Measurements from ENCODE around the gene SEC24C. TPM values are rescaled to one million over a fixed set of nuclear protein-coding genes. Genes with fewer than 3 reads are reported as not detected.

SEC24C gene
- total and polyA plus RNA-seq, 8 donors = 23.3 to 42.5 (median 32.8) TPM

DNA sequence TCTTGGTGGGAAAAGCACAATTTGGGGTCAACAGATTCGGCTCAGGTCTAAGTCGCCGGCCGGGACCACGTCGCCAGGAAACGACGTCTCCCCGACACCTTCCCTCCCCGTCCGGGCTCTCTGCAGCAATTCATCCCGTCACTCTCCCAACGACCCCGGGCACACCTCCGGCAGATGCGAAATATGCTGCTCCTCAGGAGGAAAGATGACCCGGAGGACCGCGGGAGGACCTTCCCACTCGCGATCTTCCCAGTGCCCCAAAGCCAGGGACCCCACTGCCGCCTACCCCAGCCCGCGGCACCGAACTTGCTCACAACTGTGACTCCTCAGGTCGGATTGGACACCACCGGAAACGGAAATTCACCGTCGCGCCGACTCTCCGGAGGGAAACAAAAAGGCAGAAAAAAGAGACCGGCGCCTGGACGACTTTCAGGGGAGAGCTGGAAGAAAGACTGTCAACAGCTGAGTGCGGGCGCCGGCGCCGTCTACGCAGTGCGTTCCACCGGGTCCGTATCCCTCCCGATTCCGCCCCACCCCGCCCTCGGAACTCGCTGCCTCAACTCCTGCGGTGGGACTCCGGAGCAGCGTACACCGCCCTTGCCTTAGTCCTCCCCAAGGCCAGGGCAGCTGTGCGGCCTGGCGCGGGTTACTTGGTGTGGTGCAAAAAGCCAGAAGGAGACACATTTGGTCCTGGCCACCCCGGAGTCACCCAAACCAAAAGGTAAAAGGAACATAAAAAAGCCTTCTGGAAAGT is 13.8 kb upstream of the SEC24C start:
- DNase-seq (peak; percentile 84 to 94 (median 90)), ATAC-seq (peak; percentile 91 to 97 (median 94)), FAIRE-seq (no peak)
- Histone ChIP-seq H3K36me3 (peaks cover 0 to 29% (median 0%) of the 10 kb centered on the region in 3 donors), H3K27me3 (no peaks in the 10 kb centered on the region), H3K9me3 (no peaks in the 10 kb centered on the region), H3K4me3 (peak overlapping the region; percentile 42 to 81 (median 70)), H3K4me1 (peaks cover 0 to 10% (median 7%) of the 10 kb centered on the region in 3 donors), H3K27ac (peak overlapping the region; percentile 73 to 91 (median 84))
- WGBS, 2 donors = 0% methylated on average over 57 to 58 of the region's 58 CpGs
- intact Hi-C loops (cut with DNase I) = no loop called here
- TF ChIP-seq CTCF (IDR thresholded peaks at IDR 0.05) = no peak

DNA sequence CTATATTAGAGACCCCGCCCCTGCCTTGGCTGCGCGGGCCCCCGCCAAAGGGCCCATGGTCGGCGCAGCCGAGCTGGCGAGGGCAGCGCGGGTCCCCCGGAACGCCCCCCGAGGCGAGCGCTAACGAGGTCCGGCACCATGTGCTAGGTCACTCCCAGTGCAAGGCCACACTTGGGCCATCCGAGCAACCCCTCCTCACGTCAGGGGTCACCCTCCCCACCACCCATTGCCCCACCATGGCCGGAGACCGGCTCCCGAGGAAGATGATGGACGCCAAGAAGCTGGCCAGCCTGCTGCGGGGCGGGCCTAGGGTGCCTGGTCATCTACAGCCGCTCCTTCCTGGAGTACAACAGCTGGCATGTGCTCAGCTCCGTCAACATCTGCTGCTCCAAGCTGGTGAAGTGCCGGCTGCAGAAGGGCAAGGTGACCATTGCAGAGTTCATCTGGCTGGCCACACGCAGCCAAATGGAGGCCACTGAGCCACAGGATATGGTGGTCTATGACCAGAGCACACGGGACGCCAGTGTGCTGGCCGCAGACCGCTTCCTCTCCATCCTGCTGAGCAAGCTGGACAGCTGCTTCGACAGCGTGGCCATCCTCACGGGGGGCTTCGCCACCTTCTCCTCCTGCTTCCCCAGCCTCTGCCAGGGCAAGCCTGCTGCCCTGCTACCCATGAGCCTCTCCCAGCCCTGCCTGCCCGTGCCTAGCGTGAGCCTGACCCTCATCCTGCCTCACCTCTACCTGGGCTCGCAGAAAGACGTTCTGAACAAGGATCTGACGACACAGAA is 12.4 kb upstream of the SEC24C start:
- peaks cover 0 to 10% (median 7%) of the 10 kb centered on the region in 3 donors for H3K4me1 ChIP-seq
- intact Hi-C loops (cut with DNase I) = no loop called here
- no peak overlapping the region for H3K27ac ChIP-seq
- TF ChIP-seq CTCF (IDR thresholded peaks at IDR 0.05) = no peak
- WGBS, 2 donors = 64 to 82% methylated on average over 42 of the region's 42 CpGs
- H3K4me3 ChIP-seq = peak overlapping the region in 3 of 4 donors; percentile 42 to 80 (median 59)
- no peak for FAIRE-seq
- peak in 1 of 4 donors; percentile 21 for ATAC-seq
- peak in 5 of 6 donors; percentile 20 to 82 (median 37) for DNase-seq
- no peaks in the 10 kb centered on the region for H3K27me3 ChIP-seq
- peaks cover 0 to 19% (median 0%) of the 10 kb centered on the region in 3 donors for H3K36me3 ChIP-seq
- no peaks in the 10 kb centered on the region for H3K9me3 ChIP-seq

DNA sequence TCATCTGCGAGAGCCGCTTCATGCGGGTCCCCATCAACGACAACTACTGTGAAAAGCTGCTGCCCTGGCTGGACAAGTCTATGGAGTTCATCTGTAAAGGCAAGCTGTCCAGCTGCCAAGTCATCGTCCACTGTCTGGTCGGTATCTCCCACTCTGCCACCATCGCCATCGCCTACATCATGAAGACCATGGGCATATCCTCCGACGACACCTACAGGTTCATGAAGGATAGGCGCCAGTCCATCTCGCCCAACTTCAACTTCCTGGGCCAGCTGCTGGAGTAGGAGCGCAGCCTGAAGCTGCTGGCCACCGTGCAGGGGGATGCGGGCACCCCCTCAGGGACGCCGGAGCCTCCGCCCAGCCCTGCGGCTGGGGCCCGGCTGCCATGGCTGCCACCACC is 11.7 kb upstream of the SEC24C start:
- intact Hi-C loops (cut with DNase I) = no loop called here
- H3K36me3 ChIP-seq = peaks cover 0 to 13% (median 0%) of the 10 kb centered on the region in 3 donors
- peak in 2 of 6 donors; percentile 19 to 57 for DNase-seq
- no peaks in the 10 kb centered on the region for H3K9me3 ChIP-seq
- FAIRE-seq = no peak
- H3K27me3 ChIP-seq = no peaks in the 10 kb centered on the region
- no peak overlapping the region for H3K4me3 ChIP-seq
- 92 to 98% methylated on average over 20 of the region's 20 CpGs for WGBS, 2 donors
- H3K4me1 ChIP-seq = peaks cover 0 to 10% (median 7%) of the 10 kb centered on the region in 3 donors
- TF ChIP-seq CTCF (IDR thresholded peaks at IDR 0.05) = no peak
- H3K27ac ChIP-seq = no peak overlapping the region
- ATAC-seq = no peak

- peak in 2 of 6 donors; percentile 39 to 82 for DNase-seq
- FAIRE-seq = no peak
- H3K27me3 ChIP-seq = no peaks in the 10 kb centered on the region
- H3K4me3 ChIP-seq = no peak overlapping the region
- ATAC-seq = no peak
- WGBS, 2 donors = 85% methylated on average over 75 to 84 of the region's 84 CpGs
- no peak for TF ChIP-seq CTCF (IDR thresholded peaks at IDR 0.05)
- intact Hi-C loops (cut with DNase I) = no loop called here
- H3K36me3 ChIP-seq = peaks cover 0 to 12% (median 0%) of the 10 kb centered on the region in 3 donors
- H3K4me1 ChIP-seq = peaks cover 0 to 10% (median 7%) of the 10 kb centered on the region in 3 donors
- no peaks in the 10 kb centered on the region for H3K9me3 ChIP-seq
- H3K27ac ChIP-seq = no peak overlapping the region
Observed at GRCh38 chr10:73732931-73733623, 11.1 kb upstream of the SEC24C start.
